Glomerular visceral epithelial cell (primary cell): ENCODE measurements around the gene ZNF853.

Experiments used
- DNase-seq: peaks from one replicate; pipeline ENCODE4 v3.0.0-alpha.2; 2016; ENCODE audit errors: extremely low spot score

Gene ZNF853

GRCh38 chr7:6636741-6637543 lies 21.5 kb downstream of the ZNF853 start, which contains the start of gene ZNF316:
Gene ZNF316 (plus strand): TSS chr7:6637318. CDS start chr7:6642410, 5,092 bp downstream.
- DNase-seq: peak; percentile 57

- peak; percentile 46 for DNase-seq
Measured at GRCh38 chr7:6637544-6638229, 22.3 kb downstream of the ZNF853 start.

- DNase-seq: no peak
Measured at GRCh38 chr7:6639032-6639431, 23.6 kb downstream of the ZNF853 start.

GRCh38 chr7:6639627-6640026 lies 24.2 kb downstream of the ZNF853 start:
- DNase-seq: no peak

GRCh38 chr7:6640246-6640721 lies 24.9 kb downstream of the ZNF853 start:
- no peak for DNase-seq

GRCh38 chr7:6641305-6642035 lies 26.1 kb downstream of the ZNF853 start:
- DNase-seq: no peak

- no peak for DNase-seq
Measured at GRCh38 chr7:6642239-6642839, 26.9 kb downstream of the ZNF853 start.

GRCh38 chr7:6642861-6643640 lies 27.6 kb downstream of the ZNF853 start:
- DNase-seq: no peak

- no peak for DNase-seq
Measured at GRCh38 chr7:6643915-6644625, 28.7 kb downstream of the ZNF853 start.

- DNase-seq: no peak
Measured at GRCh38 chr7:6644728-6645127, 29.3 kb downstream of the ZNF853 start.

- DNase-seq: no peak
Measured at GRCh38 chr7:6646465-6646864, 31.1 kb downstream of the ZNF853 start.

- no peak for DNase-seq
Measured at GRCh38 chr7:6647080-6647479, 31.7 kb downstream of the ZNF853 start.

GRCh38 chr7:6647541-6647940 lies 32.1 kb downstream of the ZNF853 start:
- no peak for DNase-seq

GRCh38 chr7:6648066-6648814 lies 32.8 kb downstream of the ZNF853 start:
- DNase-seq: no peak

GRCh38 chr7:6648815-6649104 lies 33.4 kb downstream of the ZNF853 start:
- no peak for DNase-seq

GRCh38 chr7:6649241-6649961 lies 34.0 kb downstream of the ZNF853 start:
- DNase-seq: no peak

- DNase-seq: no peak
Measured at GRCh38 chr7:6650086-6650485, 34.7 kb downstream of the ZNF853 start.

GRCh38 chr7:6650521-6651011 lies 35.2 kb downstream of the ZNF853 start:
- no peak for DNase-seq

- DNase-seq: no peak
Measured at GRCh38 chr7:6651851-6652445, 36.5 kb downstream of the ZNF853 start.
